GM12878 (cell line): Measurements from ENCODE around the gene SLC4A8. TPM values are rescaled to one million over a fixed set of nuclear protein-coding genes. Genes with fewer than 3 reads are reported as not detected.

Source experiments
- ATAC-seq: fragments of 200-7000 bp; cut with Tn5 transposase; 3 replicates; pipeline ENCODE4 v1.9.1; 2020; ENCODE audit warnings: mild to moderate bottlenecking, moderate library complexity
- BruUV-seq: library from RNA; stranded (reverse); fragments of 400-500 nt; replicated peaks from 2 replicates; lab custom pipeline; 2021; lab: Mats Ljungman, UMichigan
- CTCF ChIA-PET: fragments of 300-600 bp; sonication (Branson Sonifier 250); formaldehyde crosslinking; extraction: SDS; loops from one replicate; lab custom pipeline; 2021; ENCODE audit warnings: inconsistent platforms; lab: Yijun Ruan, JAX
- POLR2A ChIA-PET: fragments of 350-600 bp; formaldehyde crosslinking; extraction: SDS; loops from one replicate; lab custom pipeline; 2021; ENCODE audit warnings: inconsistent platforms; lab: Charles Lee
- RAD21 ChIA-PET: fragments of 300-600 bp; sonication (Branson Sonifier 250); formaldehyde crosslinking; loops from one replicate; lab custom pipeline; 2023; ENCODE audit warnings: antibody characterized with exemption; ENCODE audit not compliant: unreplicated experiment; lab: Charles Lee
- SMC1A ChIA-PET: fragments of 300-600 bp; sonication (Branson Sonifier 250); formaldehyde crosslinking; loops from one replicate; lab custom pipeline; 2023; ENCODE audit not compliant: unreplicated experiment, uncharacterized antibody; lab: Charles Lee
- DNase-seq: peaks from one replicate; pipeline ENCODE4 v3.0.0-alpha.2; 2011; ENCODE audit warnings: low read depth, low spot score
- FAIRE-seq: peaks from 3 replicates; lab custom pipeline; 2011; peaks lifted over from hg19 to GRCh38; lab: Jason Lieb, UNC
- H2AFZ ChIP-seq: 2 replicates; pipeline ENCODE4 v1.6.0; 2011; ENCODE audit warnings: low read depth, low read length, control low read depth; ENCODE audit not compliant: control insufficient read depth
- H3K27ac ChIP-seq: 2 replicates; pipeline ENCODE4 v1.5.1; 2011; ENCODE audit warnings: control low read depth; ENCODE audit not compliant: control insufficient read depth, insufficient read depth
- H3K27me3 ChIP-seq, 2 experiments: replicated peaks in 1 of 2; 2 replicates each; pipeline versions ENCODE4 v1.6.0 to v1.6.1; 2011; ENCODE audit warnings: low read length in 1 of 2; ENCODE audit not compliant: control insufficient read depth in 2 of 2, insufficient read depth in 2 of 2
- H3K36me3 ChIP-seq, 2 experiments: 2 replicates each; pipeline ENCODE4 v1.5.1; 2011; ENCODE audit warnings: low read length in 1 of 2; ENCODE audit not compliant: control insufficient read depth in 2 of 2, insufficient read depth in 2 of 2
- H3K4me1 ChIP-seq: 2 replicates; pipeline ENCODE4 v1.6.1; 2011; ENCODE audit warnings: mild to moderate bottlenecking, low read length, moderate library complexity, mixed read lengths; ENCODE audit not compliant: control insufficient read depth, insufficient read depth
- H3K4me2 ChIP-seq: 2 replicates; pipeline ENCODE4 v1.6.0; 2011; ENCODE audit warnings: control low read depth; ENCODE audit not compliant: control insufficient read depth, insufficient read depth
- H3K4me3 ChIP-seq: fragments of 200-600 bp; sonication (generic); 2 replicates; pipeline ENCODE4 v1.5.1; 2016
- H3K79me2 ChIP-seq: 2 replicates; pipeline ENCODE4 v1.6.0; 2011; ENCODE audit warnings: low read length; ENCODE audit not compliant: control insufficient read depth, insufficient read depth
- H3K9ac ChIP-seq: 2 replicates; pipeline ENCODE4 v1.8.0; 2011; ENCODE audit warnings: low read length, control low read depth, mixed read lengths; ENCODE audit not compliant: control insufficient read depth, insufficient read depth
- H3K9me3 ChIP-seq: replicated peaks from 3 replicates; pipeline ENCODE4 v1.5.1; 2011; ENCODE audit warnings: mild to moderate bottlenecking, low read length; ENCODE audit not compliant: control insufficient read depth, insufficient read depth
- H4K20me1 ChIP-seq: 2 replicates; pipeline ENCODE4 v1.6.0; 2011; ENCODE audit not compliant: control insufficient read depth, insufficient read depth
- BCL11A ChIP-seq: IDR thresholded peaks from 2 replicates; pipeline ENCODE4 v1.6.1; 2011; ENCODE audit warnings: low read depth, low read length
- BMI1 ChIP-seq: fragments of 450-650 bp; IDR thresholded peaks from 2 replicates; pipeline ENCODE4 v1.6.1; 2016; ENCODE audit warnings: mild to moderate bottlenecking, moderate library complexity, borderline replicate concordance
- CBFB ChIP-seq: IDR thresholded peaks from 2 replicates; pipeline ENCODE4 v1.6.1; 2016; ENCODE audit warnings: antibody characterized with exemption, low read depth
- CBX5 ChIP-seq: sonication (generic); IDR thresholded peaks from 2 replicates; pipeline ENCODE4 v1.6.1; 2016; ENCODE audit warnings: low read depth, moderate library complexity, mild to moderate bottlenecking, inconsistent platforms
- CHD2 ChIP-seq: IDR thresholded peaks from 2 replicates; pipeline ENCODE4 v1.6.1; 2011; ENCODE audit warnings: low read depth, low read length, improper control_type of control experiment, borderline replicate concordance
- FOXK2 ChIP-seq: fragments of 450-650 bp; IDR thresholded peaks from 2 replicates; pipeline ENCODE4 v1.6.1; 2017; ENCODE audit warnings: mild to moderate bottlenecking, moderate library complexity
- FOXM1 ChIP-seq: IDR thresholded peaks from 2 replicates; pipeline ENCODE4 v1.6.1; 2012; ENCODE audit warnings: low read depth, mild to moderate bottlenecking, inconsistent platforms, low read length, moderate library complexity
- LARP7 ChIP-seq: fragments of 450-650 bp; IDR thresholded peaks from 2 replicates; pipeline ENCODE4 v1.6.1; 2017; ENCODE audit warnings: mild to moderate bottlenecking
- MYB ChIP-seq: fragments of 150-350 bp; IDR thresholded peaks from 2 replicates; pipeline ENCODE4 v1.6.1; 2014; ENCODE audit warnings: mild to moderate bottlenecking, low read depth, low read length, borderline replicate concordance
- PAX8 ChIP-seq: fragments of 450-650 bp; IDR thresholded peaks from 2 replicates; pipeline ENCODE4 v1.6.1; 2017; ENCODE audit warnings: mild to moderate bottlenecking, moderate library complexity
- RAD51 ChIP-seq: fragments of 450-650 bp; IDR thresholded peaks from 2 replicates; pipeline ENCODE4 v1.6.1; 2016; ENCODE audit warnings: moderate library complexity, mild to moderate bottlenecking, inconsistent platforms
- RB1 ChIP-seq: fragments of 450-650 bp; formaldehyde crosslinking; IDR thresholded peaks from 2 replicates; pipeline ENCODE4 v1.6.1; 2017; ENCODE audit warnings: mild to moderate bottlenecking, borderline replicate concordance
- REST ChIP-seq: IDR thresholded peaks from 2 replicates; pipeline ENCODE4 v1.6.1; 2012; ENCODE audit warnings: mild to moderate bottlenecking, low read depth, low read length
- RFX5 ChIP-seq: IDR thresholded peaks from 2 replicates; pipeline ENCODE4 v1.6.1; 2011; ENCODE audit warnings: low read depth, low read length, improper control_type of control experiment
- SMC3 ChIP-seq: IDR thresholded peaks from 2 replicates; pipeline ENCODE4 v1.6.1; 2011; ENCODE audit warnings: low read length, improper control_type of control experiment, borderline replicate concordance
- TBL1XR1 ChIP-seq: IDR thresholded peaks from 2 replicates; pipeline ENCODE4 v1.6.1; 2012; ENCODE audit warnings: low read depth, low read length, improper control_type of control experiment
- USF1 ChIP-seq: IDR thresholded peaks from 2 replicates; pipeline ENCODE4 v1.6.1; 2011; ENCODE audit warnings: borderline replicate concordance, low read depth, mild to moderate bottlenecking, moderate library complexity, mixed read lengths, low read length; ENCODE audit not compliant: insufficient read depth; ENCODE audit errors: extremely low read length
- WRNIP1 ChIP-seq: IDR thresholded peaks from 2 replicates; pipeline ENCODE4 v1.6.1; 2011; ENCODE audit warnings: low read depth, low read length, improper control_type of control experiment, borderline replicate concordance
- YBX1 ChIP-seq: fragments of 450-650 bp; IDR thresholded peaks from 2 replicates; pipeline ENCODE4 v1.6.1; 2016; ENCODE audit warnings: antibody characterized with exemption
- YY1 ChIP-seq: IDR thresholded peaks from 2 replicates; pipeline ENCODE4 v1.6.1; 2011; ENCODE audit warnings: low read depth, mild to moderate bottlenecking, low read length
- ZBED1 ChIP-seq: IDR thresholded peaks from 2 replicates; pipeline ENCODE4 v1.6.1; 2016; ENCODE audit warnings: borderline replicate concordance
- ZNF274 ChIP-seq: IDR thresholded peaks from one replicate; pipeline ENCODE4 v1.8.0; 2011; ENCODE audit not compliant: insufficient read length, insufficient read depth
- ZNF622 ChIP-seq: fragments of 450-650 bp; IDR thresholded peaks from 2 replicates; pipeline ENCODE4 v1.6.1; 2017; ENCODE audit warnings: mild to moderate bottlenecking, inconsistent platforms
- WGBS: methylation state at CpG from one replicate; pipeline ENCODE4 v1.1.6; 2016; ENCODE audit warnings: low lambda C conversion rate; ENCODE audit not compliant: insufficient replicate concordance, insufficient coverage; ENCODE audit errors: missing lambda C conversion rate; 5-methylcytosine and 5-hydroxymethylcytosine counted together
- in situ Hi-C: fragments of 300-500 bp; cut with MboI; formaldehyde crosslinking; loops from 9 replicates; pipeline ENCODE4 v1.14.3; 2018; ENCODE audit warnings: mixed read lengths
- intact Hi-C: fragments of 100-400 bp; cut with micrococcal nuclease; formaldehyde crosslinking; loops from one replicate; pipeline ENCODE4 v1.14.2; 2022; ENCODE audit not compliant: unreplicated experiment
- polyA plus RNA-seq, 11 experiments: library from polyadenylated mRNA; depleted of rRNA in 4 of 11; unstranded in 6 of 11; stranded (reverse) in 5 of 11; fragments of >200 nt; fragmentation: Nextera tagmentation in 4 of 11; fragmentation: Illumina TruSeq in 1 of 11; extraction: Ambion mirVana in 4 of 11; extraction: Trizol in 1 of 11; gene quantifications; 1 replicate in 1 of 11; 2 replicates in 10 of 11; pipeline versions ENCODE4 v1.2.1 to v1.2.3, GENCODE V29; 2011 to 2016; ENCODE audit warnings: inconsistent platforms in 2 of 11, missing spikeins in 2 of 11, low read depth in 1 of 11
- total RNA-seq, 4 experiments: library from RNA; depleted of rRNA in 3 of 4; stranded (reverse); fragments of >200 nt in 3 of 4; fragmentation: Illumina TruSeq in 1 of 4; extraction: Trizol in 1 of 4; gene quantifications; 2 replicates each; pipeline versions ENCODE4 v1.2.1 to v1.2.3, GENCODE V29; 2013 to 2021

Gene SLC4A8
- total and polyA plus RNA-seq, 10 of the 15 experiments (the other 5 are each of a cell fraction or from before 2014, with no cell fraction given), result 1.4 to 7.7 (median 3.7) TPM

GRCh38 chr12:51392556-51393237, 31.9 kb upstream of the SLC4A8 start:
- H3K79me2 ChIP-seq, result peaks cover 29% of the 10 kb centered on the region
- no peaks in the 10 kb centered on the region for H4K20me1 ChIP-seq
- H3K9ac ChIP-seq, result peak overlapping the region; percentile 83; the same call in 1 of the 2 replicates
- intact Hi-C loops (no loop called here), in situ Hi-C loops (no loop called here)
- ChIA-PET RAD21 (interaction anchor here (4.0 kb wide), 1 partner anchor 23 kb away, joined by 19 read pairs; no protein-coding TSS in a partner anchor), POLR2A (interaction anchor here (0.7 to 5.4 kb wide), 4 partner anchors 9 to 24 kb away, joined by 3 to 28 read pairs (median 5); no protein-coding TSS in a partner anchor), SMC1A (interaction anchor here (0.7 to 1.7 kb wide), 5 partner anchors 10 to 1757 kb away, joined by 3 to 4 read pairs (median 3); no protein-coding TSS in a partner anchor), CTCF (interaction anchor here (0.6 to 1.7 kb wide), 5 partner anchors 24 to 75 kb away, joined by 3 to 7 read pairs (median 3); no protein-coding TSS in a partner anchor)
- no peak for FAIRE-seq
- no peaks in the 10 kb centered on the region for H3K36me3 ChIP-seq
- no peak for DNase-seq
- 0% methylated on average over 20 of the region's 22 CpGs for WGBS
- no peaks in the 10 kb centered on the region for H3K27me3 ChIP-seq
- peak overlapping the region; percentile 88 for H3K27ac ChIP-seq
- peak overlapping the region; percentile 91 for H3K4me2 ChIP-seq
- H2AFZ ChIP-seq, result no peak overlapping the region; the same call in 1 of the 2 replicates
- BruUV-seq, result TSS peak; percentile 79
- peaks cover 49% of the 10 kb centered on the region for H3K4me1 ChIP-seq
- ATAC-seq, result peak; percentile 67
- peak overlapping the region; percentile 96 for H3K4me3 ChIP-seq
- H3K9me3 ChIP-seq, result no peaks in the 10 kb centered on the region
- TF ChIP-seq CHD2 (no peak), ZNF274 (no peak), LARP7 (no peak), SMC3 (no peak), RAD51 (peak; percentile 75), ZNF622 (no peak), CBFB (no peak), FOXM1 (0 out of 2 replicates have a peak, but pooled peaks have one; percentile 6), BMI1 (no peak), USF1 (no peak), PAX8 (no peak), RFX5 (peak; percentile 77), BCL11A (no peak), YY1 (no peak), TBL1XR1 (no peak), CBX5 (no peak), MYB (no peak), RB1 (no peak), WRNIP1 (no peak), FOXK2 (no peak), ZBED1 (no peak), REST (no peak), YBX1 (peak; percentile 17; the same call in 1 of the 2 replicates)
